H1 (cell line): Measurements from ENCODE around the gene CTNS. TPM values are rescaled to one million over a fixed set of nuclear protein-coding genes. Genes with fewer than 3 reads are reported as not detected.

Experiments
- CTCF ChIA-PET: fragments of 300-600 bp; sonication (Branson Sonifier 250); formaldehyde crosslinking; loops from one replicate; lab custom pipeline; 2021; ENCODE audit not compliant: partially characterized antibody; lab: Charles Lee
- POLR2A ChIA-PET: fragments of 300-600 bp; sonication (Branson Sonifier 250); formaldehyde crosslinking; loops from one replicate; lab custom pipeline; 2021; ENCODE audit warnings: inconsistent platforms; ENCODE audit not compliant: partially characterized antibody; lab: Charles Lee
- DNase-seq, 2 experiments: peaks; one replicate each; pipeline versions ENCODE4 v3.0.0 to v3.0.0-alpha.2; 2010 to 2022; ENCODE audit warnings: low spot score in 2 of 2, low read depth in 1 of 2, mixed read lengths in 1 of 2
- FAIRE-seq: peaks from 2 replicates; lab custom pipeline; 2011; peaks lifted over from hg19 to GRCh38; lab: Jason Lieb, UNC
- H2AFZ ChIP-seq: 2 replicates; pipeline ENCODE4 v1.8.1; 2012; ENCODE audit warnings: low read length, inconsistent platforms
- H2AK5ac ChIP-seq: 2 replicates; pipeline ENCODE4 v1.6.1; 2013; ENCODE audit warnings: low read depth, low read length
- H2BK120ac ChIP-seq: replicated peaks from 2 replicates; pipeline ENCODE3; 2013; ENCODE audit warnings: low read depth, low read length, inconsistent platforms
- H2BK12ac ChIP-seq: 2 replicates; pipeline ENCODE4 v1.6.1; 2013; ENCODE audit warnings: low read depth, low read length
- H2BK15ac ChIP-seq: 2 replicates; pipeline ENCODE4 v1.6.1; 2013; ENCODE audit warnings: low read length
- H2BK20ac ChIP-seq: 2 replicates; pipeline ENCODE4 v1.6.1; 2013; ENCODE audit warnings: low read length
- H2BK5ac ChIP-seq: 2 replicates; pipeline ENCODE4 v1.6.1; 2013; ENCODE audit warnings: low read depth, low read length
- H3K14ac ChIP-seq: 2 replicates; pipeline ENCODE4 v1.6.1; 2013; ENCODE audit warnings: inconsistent platforms; ENCODE audit not compliant: insufficient read length
- H3K18ac ChIP-seq: 2 replicates; pipeline ENCODE4 v1.6.1; 2013; ENCODE audit warnings: low read length; ENCODE audit errors: extremely low read depth
- H3K23ac ChIP-seq: 2 replicates; pipeline ENCODE4 v1.6.1; 2013; ENCODE audit warnings: inconsistent platforms; ENCODE audit not compliant: insufficient read length
- H3K23me2 ChIP-seq: 2 replicates; pipeline ENCODE4 v1.6.1; 2013; ENCODE audit warnings: low read depth, low read length
- H3K27ac ChIP-seq: 2 replicates; pipeline ENCODE4 v1.6.1; 2011; ENCODE audit warnings: low read depth, low read length, inconsistent platforms
- H3K27me3 ChIP-seq, 4 experiments: replicated peaks in 1 of 4; 1 replicate in 1 of 4; 2 replicates in 3 of 4; pipeline versions ENCODE4 v1.6.1 to v1.8.1; 2011 to 2013; ENCODE audit warnings: low read length in 3 of 4, mild to moderate bottlenecking in 3 of 4, inconsistent platforms in 2 of 4, mixed read lengths in 2 of 4, moderate library complexity in 1 of 4; ENCODE audit not compliant: control insufficient read depth in 3 of 4, insufficient read depth in 3 of 4; ENCODE audit errors: extremely low read depth in 1 of 4
- H3K36me3 ChIP-seq, 4 experiments: 2 replicates each; pipeline versions ENCODE4 v1.6.1 to v1.8.1; 2011 to 2013; ENCODE audit warnings: mild to moderate bottlenecking in 4 of 4, low read length in 3 of 4, moderate library complexity in 2 of 4, control low read depth in 1 of 4, inconsistent platforms in 1 of 4; ENCODE audit not compliant: insufficient read depth in 4 of 4, control insufficient read depth in 2 of 4
- H3K4ac ChIP-seq: replicated peaks from 2 replicates; pipeline ENCODE3; 2013; ENCODE audit warnings: low read length, low read depth, mixed read lengths, inconsistent platforms; ENCODE audit not compliant: insufficient read length
- H3K4me1 ChIP-seq, 4 experiments: replicated peaks in 1 of 4; 1 replicate in 1 of 4; 2 replicates in 3 of 4; pipeline versions ENCODE4 v1.6.1 to v1.8.1; 2011 to 2013; ENCODE audit warnings: low read length in 3 of 4, inconsistent platforms in 2 of 4, mixed read lengths in 1 of 4; ENCODE audit not compliant: insufficient read depth in 4 of 4, control insufficient read depth in 3 of 4
- H3K4me2 ChIP-seq, 2 experiments: 2 replicates each; pipeline versions ENCODE4 v1.6.1 to v1.8.1; 2011 to 2013; ENCODE audit warnings: low read depth in 2 of 2, low read length in 2 of 2, control low read depth in 1 of 2, inconsistent platforms in 1 of 2, mild to moderate bottlenecking in 1 of 2; ENCODE audit not compliant: insufficient read depth in 1 of 2
- H3K4me3 ChIP-seq, 4 experiments: fragments of 200-600, 300-600 bp in 1 of 4; sonication (generic), shearing (Covaris generic), sonication (Bioruptor Twin) in 1 of 4; 2 replicates each; pipeline versions ENCODE4 v1.5.1 to v1.8.1; 2011 to 2016; ENCODE audit warnings: low read length in 4 of 4, low read depth in 3 of 4, control low read depth in 2 of 4, inconsistent platforms in 2 of 4, mild to moderate bottlenecking in 2 of 4, mixed read lengths in 1 of 4, moderate library complexity in 1 of 4; ENCODE audit not compliant: insufficient read depth in 2 of 4; ENCODE audit errors: extremely low read depth in 1 of 4
- H3K56ac ChIP-seq: replicated peaks from 2 replicates; pipeline ENCODE3; 2013; ENCODE audit warnings: low read depth, mild to moderate bottlenecking, mixed read lengths, low read length, inconsistent platforms; ENCODE audit not compliant: insufficient read length
- H3K79me1 ChIP-seq: 2 replicates; pipeline ENCODE4 v1.6.1; 2013; ENCODE audit warnings: low read depth, low read length, control low read depth
- H3K79me2 ChIP-seq, 2 experiments: 2 replicates each; pipeline versions ENCODE4 v1.6.1 to v1.8.1; 2012 to 2013; ENCODE audit warnings: low read length in 2 of 2, mild to moderate bottlenecking in 2 of 2, inconsistent platforms in 1 of 2; ENCODE audit not compliant: insufficient read depth in 2 of 2, control insufficient read depth in 1 of 2
- H3K9ac ChIP-seq, 4 experiments: replicated peaks in 1 of 4; 1 replicate in 1 of 4; 2 replicates in 3 of 4; pipeline versions ENCODE4 v1.6.1 to v1.8.1; 2011 to 2013; ENCODE audit warnings: low read depth in 3 of 4, low read length in 3 of 4, control low read depth in 2 of 4, mild to moderate bottlenecking in 2 of 4, moderate library complexity in 2 of 4, inconsistent platforms in 1 of 4; ENCODE audit errors: extremely low read depth in 1 of 4
- H3K9me3 ChIP-seq, 2 experiments: 2 replicates each; pipeline versions ENCODE4 v1.6.1 to v1.8.1; 2012 to 2013; ENCODE audit warnings: mild to moderate bottlenecking in 2 of 2, moderate library complexity in 2 of 2, control low read depth in 1 of 2, inconsistent platforms in 1 of 2, low read depth in 1 of 2, low read length in 1 of 2, mixed read lengths in 1 of 2; ENCODE audit not compliant: insufficient read depth in 2 of 2
- H4K20me1 ChIP-seq, 2 experiments: replicated peaks in 1 of 2; 2 replicates each; pipeline versions ENCODE3 to v1.8.1; 2011 to 2013; ENCODE audit warnings: inconsistent platforms in 2 of 2, low read length in 2 of 2, mild to moderate bottlenecking in 1 of 2; ENCODE audit not compliant: insufficient read depth in 2 of 2, control insufficient read depth in 1 of 2
- H4K5ac ChIP-seq: 2 replicates; pipeline ENCODE4 v1.6.1; 2013; ENCODE audit warnings: low read length, low read depth, mixed read lengths, inconsistent platforms; ENCODE audit not compliant: insufficient read length
- H4K8ac ChIP-seq: 2 replicates; pipeline ENCODE4 v1.8.0; 2013; ENCODE audit warnings: mild to moderate bottlenecking, moderate library complexity, low read length, inconsistent platforms; ENCODE audit not compliant: insufficient read depth; ENCODE audit errors: extremely low read depth
- H4K91ac ChIP-seq: replicated peaks from 2 replicates; pipeline ENCODE3; 2013; ENCODE audit warnings: low read length, mixed read lengths, inconsistent platforms; ENCODE audit not compliant: insufficient read length
- POLR2A ChIP-seq, 2 experiments: IDR thresholded peaks; 1 replicate in 1 of 2; 2 replicates in 1 of 2; pipeline ENCODE4 v1.6.1; 2011; ENCODE audit warnings: low read depth in 2 of 2, low read length in 2 of 2, mild to moderate bottlenecking in 2 of 2; ENCODE audit errors: control extremely low read depth in 1 of 2
- RBBP5 ChIP-seq: IDR thresholded peaks from 2 replicates; pipeline ENCODE4 v1.7.1; 2012; ENCODE audit warnings: low read depth, mild to moderate bottlenecking, inconsistent platforms, low read length, moderate library complexity, borderline replicate concordance
- WGBS, 2 experiments: shearing (Covaris generic) in 1 of 2; methylation state at CpG; one replicate each; pipeline versions ENCODE4 v1.1.6 to v1.1.7; 2013 to 2015; ENCODE audit warnings: low lambda C conversion rate in 2 of 2, mixed read lengths in 2 of 2, inconsistent platforms in 1 of 2, low coverage in 1 of 2, missing lambda C conversion rate in 1 of 2; ENCODE audit not compliant: insufficient replicate concordance in 2 of 2, insufficient coverage in 1 of 2, insufficient read length in 1 of 2; ENCODE audit errors: extremely low coverage in 1 of 2, missing lambda C conversion rate in 1 of 2; 5-methylcytosine and 5-hydroxymethylcytosine counted together
- polyA plus RNA-seq, 7 experiments: library from polyadenylated mRNA; depleted of rRNA in 3 of 7; stranded (reverse) in 5 of 7; unstranded in 2 of 7; fragments of >200 nt in 5 of 7; fragments of 200-250 nt in 2 of 7; gene quantifications; 1 replicate in 5 of 7; 2 replicates in 1 of 7; 4 replicates in 1 of 7; pipeline versions ENCODE4 v1.2.1 to v1.2.3, GENCODE V29; 2011 to 2013; ENCODE audit warnings: missing spikeins in 2 of 7, mixed read lengths in 2 of 7
- total RNA-seq: library from RNA; stranded (reverse); fragmentation: NEBNext Ultra II Directional; extraction: Animal tissue kit (Norgen Biotek cat#: 25700); gene quantifications from 2 replicates; pipeline ENCODE4 v1.2.1, GENCODE V29; 2021

CTNS gene
- total and polyA plus RNA-seq, 2 of the 8 experiments (the other 6 are each of a cell fraction or from before 2014, with no cell fraction given), result 11.6 to 12.9 TPM

- H3K9me3 ChIP-seq, result no peaks in the 10 kb centered on the region
- no peaks in the 10 kb centered on the region; the same call in 1 of the 2 replicates for H3K23me2 ChIP-seq
- no peaks in the 10 kb centered on the region; the same call in 1 of the 2 replicates for H3K79me1 ChIP-seq
- H2BK120ac ChIP-seq, result no peak overlapping the region
- H3K36me3 ChIP-seq, result peaks cover 0 to 6% (median 2%) of the 10 kb centered on the region in 4 experiments; a peak in 4 of 8 replicates
- no peak overlapping the region for H2BK5ac ChIP-seq
- H3K4me2 ChIP-seq, result no peak overlapping the region
- no peak overlapping the region for H3K23ac ChIP-seq
- H3K56ac ChIP-seq, result no peak overlapping the region
- H2BK15ac ChIP-seq, result no peak overlapping the region
- H3K4me1 ChIP-seq, result peaks cover 0 to 3% (median 1%) of the 10 kb centered on the region in 4 experiments; a peak in 3 of 7 replicates
- no peak overlapping the region for H4K5ac ChIP-seq
- no peak overlapping the region for H2BK20ac ChIP-seq
- H3K4ac ChIP-seq, result no peak overlapping the region
- ChIA-PET POLR2A (interaction anchor here (1.3 to 18.4 kb wide), 4 partner anchors 4 to 23 kb away, joined by 5 to 194 read pairs (median 101); partner anchors contain the start of genes CTNS, EMC6, SHPK and TAX1BP3), CTCF (interaction anchor here (1.6 to 4.2 kb wide), 2 partner anchors 12 to 23 kb away, joined by 8 to 20 read pairs; no protein-coding TSS in a partner anchor)
- H4K20me1 ChIP-seq, result peaks cover 4 to 6% of the 10 kb centered on the region in 2 experiments
- H3K79me2 ChIP-seq, result no peaks in the 10 kb centered on the region
- H2BK12ac ChIP-seq, result no peak overlapping the region
- H4K8ac ChIP-seq, result 0 out of 2 replicates have a peak overlapping the region, but pooled peaks have one; percentile 35
- no peak overlapping the region for H3K27ac ChIP-seq
- no peak overlapping the region for H2AK5ac ChIP-seq
- no peaks in the 10 kb centered on the region for H3K27me3 ChIP-seq
- H3K9ac ChIP-seq, result no peak overlapping the region
- TF ChIP-seq POLR2A (IDR thresholded peaks at IDR 0.05; ENCODE audit: control extremely low read depth in 1 of 2, low read depth in 2 of 2, low read length in 2 of 2), result peak in 1 of 2 experiments; percentile 40; a peak in 1 of 3 replicates
- TF ChIP-seq RBBP5, result no peak
- TF ChIP-seq, all 59 proteins: peak for 1
- DNase-seq, result no peak
- 95% methylated on average over 20 of the region's 22 CpGs; no CpG with 5 or more reads in 1 of the 2 experiments for WGBS, 2 experiments
- Histone ChIP-seq H2AFZ (no peak overlapping the region), H4K91ac (no peak overlapping the region), H3K14ac (no peak overlapping the region), H3K4me3 (no peak overlapping the region), H3K18ac (no peak overlapping the region)
- no peak for FAIRE-seq
Observed at GRCh38 chr17:3659541-3660111, 23.1 kb downstream of the CTNS start.
